ENCODE results near the gene RPH3AL. TPM values are rescaled to one million over a fixed set of nuclear protein-coding genes. Genes with fewer than 3 reads are reported as not detected.

Gene RPH3AL
- total and polyA plus RNA-seq, 10 donors, result 4.8 to 182 (median 49.1) TPM

DNA sequence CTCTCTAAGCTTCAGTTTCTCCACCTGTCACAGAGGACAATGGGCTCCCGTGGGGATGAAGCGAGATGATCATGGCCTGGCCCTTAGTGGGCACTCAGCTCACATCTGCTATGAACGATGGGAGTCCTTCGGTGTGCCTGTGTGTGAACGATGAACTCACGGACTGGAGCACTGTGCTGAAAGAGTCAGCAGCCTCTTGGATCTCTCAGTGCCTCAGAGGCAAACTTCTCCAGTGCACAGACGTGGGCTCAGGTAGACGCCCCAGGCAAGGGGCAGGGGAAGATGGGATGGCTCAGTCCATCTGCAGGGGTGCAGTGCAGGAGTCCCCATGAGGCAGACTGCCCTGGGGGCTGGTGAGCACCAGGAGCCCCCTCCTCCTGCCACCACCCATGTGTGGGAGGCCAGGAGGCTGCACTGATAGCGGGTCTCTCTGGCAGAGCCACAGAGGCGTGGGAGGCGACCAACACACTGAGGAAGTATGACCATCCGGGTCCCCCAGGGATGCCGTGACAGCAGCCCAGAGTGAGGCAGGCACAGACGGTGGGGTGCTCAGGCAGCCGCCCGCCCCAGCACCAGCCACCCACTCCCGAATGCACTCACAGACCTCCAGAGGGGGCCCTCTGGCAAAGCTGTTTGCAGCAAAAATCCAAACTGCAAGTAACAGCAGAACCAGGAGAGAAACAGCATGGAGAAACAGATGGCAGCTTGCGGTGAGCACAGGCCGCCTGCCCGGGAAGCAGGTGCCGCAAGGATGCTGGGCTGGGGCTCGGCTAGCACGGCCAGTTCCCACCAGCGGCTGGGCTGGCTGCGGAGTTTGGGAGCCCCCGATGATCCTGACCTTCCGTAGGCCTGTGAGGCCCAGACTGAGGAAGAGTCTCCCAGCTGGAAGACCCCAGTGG, 82.7 kb downstream of the RPH3AL start:
- DNase-seq, result peak; percentile 51
- TF ChIP-seq, protein P1, sequence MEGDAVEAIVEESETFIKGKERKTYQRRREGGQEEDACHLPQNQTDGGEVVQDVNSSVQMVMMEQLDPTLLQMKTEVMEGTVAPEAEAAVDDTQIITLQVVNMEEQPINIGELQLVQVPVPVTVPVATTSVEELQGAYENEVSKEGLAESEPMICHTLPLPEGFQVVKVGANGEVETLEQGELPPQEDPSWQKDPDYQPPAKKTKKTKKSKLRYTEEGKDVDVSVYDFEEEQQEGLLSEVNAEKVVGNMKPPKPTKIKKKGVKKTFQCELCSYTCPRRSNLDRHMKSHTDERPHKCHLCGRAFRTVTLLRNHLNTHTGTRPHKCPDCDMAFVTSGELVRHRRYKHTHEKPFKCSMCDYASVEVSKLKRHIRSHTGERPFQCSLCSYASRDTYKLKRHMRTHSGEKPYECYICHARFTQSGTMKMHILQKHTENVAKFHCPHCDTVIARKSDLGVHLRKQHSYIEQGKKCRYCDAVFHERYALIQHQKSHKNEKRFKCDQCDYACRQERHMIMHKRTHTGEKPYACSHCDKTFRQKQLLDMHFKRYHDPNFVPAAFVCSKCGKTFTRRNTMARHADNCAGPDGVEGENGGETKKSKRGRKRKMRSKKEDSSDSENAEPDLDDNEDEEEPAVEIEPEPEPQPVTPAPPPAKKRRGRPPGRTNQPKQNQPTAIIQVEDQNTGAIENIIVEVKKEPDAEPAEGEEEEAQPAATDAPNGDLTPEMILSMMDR (IDR thresholded peaks at IDR 0.05 in 8 of 11, conservative IDR thresholded peaks at IDR 0.05 in 3 of 11), result no peak
- TF ChIP-seq POLR2AphosphoS5 (IDR thresholded peaks at IDR 0.05) (no peak), POLR2A (IDR thresholded peaks at IDR 0.05) (no peak)
- peaks cover 0 to 20% (median 0%) of the 10 kb centered on the region in 6 donors for H3K36me3 ChIP-seq
- no peak overlapping the region for H3K27ac ChIP-seq
- H3K4me1 ChIP-seq, result no peaks in the 10 kb centered on the region
- H3K27me3 ChIP-seq (replicated peaks in 1 of 7), result no peaks in the 10 kb centered on the region
- no peak overlapping the region for H3K4me3 ChIP-seq
- intact Hi-C loops (cut with DNase I; ENCODE audit: low total_unique reads), result no loop called here
- WGBS, 5 donors, result 83 to 91% (median 90%) methylated on average over 17 to 27 of the region's 27 CpGs
- H3K9me3 ChIP-seq, result no peaks in the 10 kb centered on the region

DNA sequence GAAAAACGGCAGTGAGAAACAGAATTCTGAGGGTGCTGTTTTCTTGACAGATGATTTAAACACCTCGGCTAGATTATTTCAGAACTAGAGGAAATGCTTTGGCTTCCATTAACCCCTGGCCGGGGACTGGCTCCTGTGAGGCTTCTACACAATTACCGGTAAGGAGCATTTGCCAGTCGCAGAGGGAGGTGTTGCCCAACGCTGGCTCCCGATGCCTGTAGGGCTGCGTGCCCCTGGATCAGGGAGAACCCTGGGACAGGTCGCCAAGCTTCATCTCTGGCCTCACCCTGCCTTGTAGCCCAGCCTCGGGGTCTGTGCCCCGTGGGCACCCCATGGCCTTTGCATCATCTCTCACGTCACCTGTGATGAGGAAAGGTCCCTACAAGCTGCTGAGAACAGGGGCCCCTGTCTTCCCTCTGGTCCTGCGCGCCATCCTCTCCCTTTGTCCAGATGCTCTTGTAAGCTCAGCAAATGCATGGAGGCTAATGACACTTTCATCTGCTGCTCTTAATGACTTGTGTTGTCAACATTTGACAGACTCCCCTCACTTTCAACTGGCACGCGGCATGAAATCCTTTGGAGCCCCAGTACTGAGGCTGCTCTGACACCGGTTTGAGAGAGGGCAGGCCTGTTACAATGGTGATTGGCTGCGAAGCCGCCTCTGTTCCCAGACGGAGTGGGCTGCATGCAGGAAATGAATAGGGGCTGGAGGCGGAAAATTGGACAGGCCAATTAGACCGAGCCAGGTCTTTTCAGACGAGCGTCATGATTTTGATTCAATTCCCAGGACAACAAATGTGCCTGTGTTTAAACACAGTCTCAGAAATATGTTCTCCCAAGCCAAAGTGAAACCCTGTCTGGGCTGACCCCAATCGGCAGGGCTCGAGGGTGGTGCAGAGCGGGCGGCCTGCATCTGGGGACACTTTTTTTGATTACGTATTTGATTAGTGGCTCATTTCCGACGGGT, 85.6 kb downstream of the RPH3AL start:
- peak overlapping the region in 1 of 8 donors; percentile 16 for H3K27ac ChIP-seq
- intact Hi-C loops (cut with DNase I; ENCODE audit: low total_unique reads), result no loop called here

GRCh38 chr17:266219-266618, 86.4 kb downstream of the RPH3AL start:
- no peaks in the 10 kb centered on the region for H3K27me3 ChIP-seq (replicated peaks in 1 of 7)
- 76 to 93% (median 85%) methylated on average over 6 of the region's 6 CpGs for WGBS, 5 donors
- DNase-seq, result peak; percentile 40
- H3K36me3 ChIP-seq, result peaks cover 0 to 33% (median 11%) of the 10 kb centered on the region in 6 donors
- no peak overlapping the region for H3K27ac ChIP-seq
- TF ChIP-seq POLR2AphosphoS5 (IDR thresholded peaks at IDR 0.05), result no peak
- no peak for TF ChIP-seq POLR2A (IDR thresholded peaks at IDR 0.05)
- TF ChIP-seq, protein P1 (IDR thresholded peaks at IDR 0.05 in 8 of 11, conservative IDR thresholded peaks at IDR 0.05 in 3 of 11), result no peak
- intact Hi-C loops (cut with DNase I; ENCODE audit: low total_unique reads), result no loop called here
- peaks cover 0 to 7% (median 0%) of the 10 kb centered on the region in 8 donors for H3K9me3 ChIP-seq
- peaks cover 0 to 5% (median 0%) of the 10 kb centered on the region in 6 donors for H3K4me1 ChIP-seq
- H3K4me3 ChIP-seq, result no peak overlapping the region

More for the DNA sequence above, 85.6 kb downstream of the RPH3AL start:
- Histone ChIP-seq H3K9me3 (peaks cover 0 to 6% (median 0%) of the 10 kb centered on the region in 8 donors), H3K27me3 (replicated peaks in 1 of 7) (no peaks in the 10 kb centered on the region), H3K36me3 (peaks cover 0 to 33% (median 11%) of the 10 kb centered on the region in 6 donors), H3K4me1 (peaks cover 0 to 1% (median 0%) of the 10 kb centered on the region in 6 donors), H3K4me3 (no peak overlapping the region)
- peak; percentile 56 for DNase-seq
- 64 to 76% (median 69%) methylated on average over 28 to 31 of the region's 31 CpGs for WGBS, 5 donors
- TF ChIP-seq POLR2A (IDR thresholded peaks at IDR 0.05), result no peak
- TF ChIP-seq, protein P1 (IDR thresholded peaks at IDR 0.05 in 8 of 11, conservative IDR thresholded peaks at IDR 0.05 in 3 of 11), result no peak
- TF ChIP-seq POLR2AphosphoS5 (IDR thresholded peaks at IDR 0.05), result no peak
